Endothelial cell of umbilical vein (primary cell): ENCODE data around the gene CDC45. TPM values are rescaled to one million over a fixed set of nuclear protein-coding genes. Genes with fewer than 3 reads are reported as not detected.

ENCODE experiments used
- BruUV-seq: library from RNA; stranded (reverse); fragments of 400-500 nt; replicated peaks from 2 replicates; lab custom pipeline; 2021; lab: Mats Ljungman, UMichigan
- CTCF ChIA-PET: fragments of 300-600, 350-600 bp; sonication (Branson Sonifier 250); formaldehyde crosslinking; loops from one replicate; lab custom pipeline; 2021; ENCODE audit warnings: antibody characterized with exemption, inconsistent platforms; lab: Charles Lee
- POLR2A ChIA-PET: fragments of 300-600, 350-600 bp; sonication (Branson Sonifier 250); formaldehyde crosslinking; loops from one replicate; lab custom pipeline; 2021; ENCODE audit warnings: antibody characterized with exemption, inconsistent platforms; lab: Charles Lee
- DNase-seq: peaks from one replicate; pipeline ENCODE4 v3.0.0-alpha.2; 2011; ENCODE audit warnings: low read depth, low spot score
- FAIRE-seq: peaks from 2 replicates; lab custom pipeline; 2011; peaks lifted over from hg19 to GRCh38; lab: Jason Lieb, UNC
- H2AFZ ChIP-seq: 2 replicates; pipeline ENCODE4 v1.6.0; 2012; ENCODE audit warnings: low read depth, low read length, control low read depth, inconsistent platforms
- H3K27ac ChIP-seq: 2 replicates; pipeline ENCODE4 v1.5.1; 2011; ENCODE audit warnings: low read depth, mild to moderate bottlenecking, control low read depth, low read length, moderate library complexity; ENCODE audit not compliant: insufficient read depth
- H3K27me3 ChIP-seq, 2 experiments: 2 replicates each; pipeline versions ENCODE4 v1.6.0 to v1.6.1; 2011; ENCODE audit warnings: low read length in 2 of 2, mixed read lengths in 1 of 2; ENCODE audit not compliant: control insufficient read depth in 2 of 2, insufficient read depth in 2 of 2
- H3K36me3 ChIP-seq, 2 experiments: 2 replicates in 1 of 2; 3 replicates in 1 of 2; pipeline ENCODE4 v1.5.1; 2011; ENCODE audit warnings: low read length in 2 of 2, mild to moderate bottlenecking in 1 of 2, moderate library complexity in 1 of 2; ENCODE audit not compliant: control insufficient read depth in 2 of 2, insufficient read depth in 2 of 2; ENCODE audit errors: extremely low read depth in 1 of 2
- H3K4me1 ChIP-seq: 3 replicates; pipeline ENCODE4 v1.5.1; 2011; ENCODE audit warnings: mild to moderate bottlenecking, low read length; ENCODE audit not compliant: control insufficient read depth, insufficient read depth; ENCODE audit errors: extremely low read depth
- H3K4me2 ChIP-seq: 2 replicates; pipeline ENCODE4 v1.6.1; 2011; ENCODE audit warnings: low read length, control low read depth, mixed read lengths; ENCODE audit not compliant: insufficient read depth
- H3K4me3 ChIP-seq, 3 experiments: fragments of 200-600 bp in 1 of 3; sonication (generic), shearing (Covaris generic) in 1 of 3; replicated peaks in 1 of 3; 2 replicates each; pipeline ENCODE4 v1.5.1; 2011 to 2016; ENCODE audit warnings: control low read depth in 3 of 3, low read length in 3 of 3, mild to moderate bottlenecking in 2 of 3, inconsistent platforms in 1 of 3, low read depth in 1 of 3, moderate library complexity in 1 of 3; ENCODE audit not compliant: insufficient read depth in 1 of 3
- H3K79me2 ChIP-seq: 2 replicates; pipeline ENCODE4 v1.6.0; 2012; ENCODE audit warnings: low read length, inconsistent platforms; ENCODE audit not compliant: control insufficient read depth, insufficient read depth
- H3K9ac ChIP-seq: replicated peaks from 2 replicates; pipeline ENCODE3; 2011; ENCODE audit warnings: low read length, control low read depth; ENCODE audit not compliant: insufficient read depth; ENCODE audit errors: extremely low read depth
- H3K9me1 ChIP-seq: replicated peaks from 3 replicates; pipeline ENCODE4 v1.6.0; 2011; ENCODE audit warnings: mild to moderate bottlenecking, low read length; ENCODE audit not compliant: control insufficient read depth, insufficient read depth; ENCODE audit errors: extremely low read depth
- H3K9me3 ChIP-seq: replicated peaks from 2 replicates; pipeline ENCODE4 v1.5.1; 2012; ENCODE audit warnings: low read length, inconsistent platforms; ENCODE audit not compliant: control insufficient read depth, insufficient read depth
- H4K20me1 ChIP-seq: replicated peaks from 2 replicates; pipeline ENCODE3; 2011; ENCODE audit warnings: mild to moderate bottlenecking, low read length; ENCODE audit not compliant: control insufficient read depth, insufficient read depth; ENCODE audit errors: extremely low read depth
- EZH2 ChIP-seq: IDR thresholded peaks from 2 replicates; pipeline ENCODE4 v1.6.1; 2012; ENCODE audit warnings: borderline replicate concordance, low read depth, mild to moderate bottlenecking, moderate library complexity, low read length, inconsistent platforms; ENCODE audit not compliant: severe bottlenecking
- FOS ChIP-seq: IDR thresholded peaks from 2 replicates; pipeline ENCODE4 v1.6.1; 2011; ENCODE audit warnings: mild to moderate bottlenecking, low read length, moderate library complexity, borderline replicate concordance; ENCODE audit not compliant: insufficient read depth
- GATA2 ChIP-seq: IDR thresholded peaks from 2 replicates; pipeline ENCODE4 v1.7.0; 2011; ENCODE audit warnings: low read depth, mild to moderate bottlenecking, moderate library complexity, mixed read lengths, low read length; ENCODE audit not compliant: insufficient read length, insufficient read depth
- JUN ChIP-seq: IDR thresholded peaks from 2 replicates; pipeline ENCODE4 v1.6.1; 2011; ENCODE audit warnings: borderline replicate concordance, low read depth; ENCODE audit not compliant: insufficient read length, insufficient read depth
- MYC ChIP-seq: IDR thresholded peaks from one replicate; pipeline ENCODE4 v1.6.1; 2011; ENCODE audit warnings: mild to moderate bottlenecking, low read depth, low read length
- POLR2A ChIP-seq: IDR thresholded peaks from 2 replicates; pipeline ENCODE4 v1.6.1; 2012; ENCODE audit warnings: low read depth, mild to moderate bottlenecking, control low read depth, low read length
- POLR2AphosphoS5 ChIP-seq: IDR thresholded peaks from 2 replicates; pipeline ENCODE4 v1.6.1; 2012; ENCODE audit warnings: low read depth, mild to moderate bottlenecking, control low read depth, low read length, moderate library complexity; ENCODE audit not compliant: insufficient read depth
- dilution Hi-C: fragments of 300-500 bp; cut with MboI; formaldehyde crosslinking; loops from one replicate; pipeline ENCODE4 v1.15.0; 2019; ENCODE audit warnings: low sequenced_read_pairs; ENCODE audit not compliant: extremely low pct_ligation_motif_present
- intact Hi-C: fragments of 100-400 bp; cut with micrococcal nuclease; formaldehyde crosslinking; loops from one replicate; pipeline ENCODE4 v1.10.0; 2022
- polyA plus RNA-seq, 4 experiments: library from polyadenylated mRNA; depleted of rRNA in 3 of 4; stranded (reverse) in 3 of 4; unstranded in 1 of 4; fragments of >200 nt; gene quantifications; 2 replicates each; pipeline versions ENCODE4 v1.2.1 to v1.2.3, GENCODE V29; 2011 to 2012; ENCODE audit warnings: missing spikeins in 1 of 4
- total RNA-seq: library from RNA; stranded (reverse); gene quantifications from 2 replicates; pipeline ENCODE4 v1.2.3, GENCODE V29; 2021
- TF ChIP-seq, protein P1 (sequence below), 2 donors: IDR thresholded peaks; 1 replicate in 1 of 2; 2 replicates in 1 of 2; pipeline ENCODE4 v1.5.1; 2011; ENCODE audit warnings: low read length in 2 of 2, mild to moderate bottlenecking in 2 of 2, moderate library complexity in 2 of 2, control low read depth in 1 of 2, inconsistent platforms in 1 of 2, low read depth in 1 of 2; ENCODE audit not compliant: insufficient read depth in 1 of 2; ENCODE audit errors: extremely low read depth in 1 of 2
- TF ChIP-seq, protein P2 (sequence below): IDR thresholded peaks from 2 replicates; pipeline ENCODE4 v1.6.1; 2011; ENCODE audit not compliant: insufficient read depth, insufficient read length

Gene CDC45
- total and polyA plus RNA-seq, 2 donors (not counting 3 experiments of a cell fraction or from before 2014, with no cell fraction given) = 36.6 to 40.6 TPM

DNA sequence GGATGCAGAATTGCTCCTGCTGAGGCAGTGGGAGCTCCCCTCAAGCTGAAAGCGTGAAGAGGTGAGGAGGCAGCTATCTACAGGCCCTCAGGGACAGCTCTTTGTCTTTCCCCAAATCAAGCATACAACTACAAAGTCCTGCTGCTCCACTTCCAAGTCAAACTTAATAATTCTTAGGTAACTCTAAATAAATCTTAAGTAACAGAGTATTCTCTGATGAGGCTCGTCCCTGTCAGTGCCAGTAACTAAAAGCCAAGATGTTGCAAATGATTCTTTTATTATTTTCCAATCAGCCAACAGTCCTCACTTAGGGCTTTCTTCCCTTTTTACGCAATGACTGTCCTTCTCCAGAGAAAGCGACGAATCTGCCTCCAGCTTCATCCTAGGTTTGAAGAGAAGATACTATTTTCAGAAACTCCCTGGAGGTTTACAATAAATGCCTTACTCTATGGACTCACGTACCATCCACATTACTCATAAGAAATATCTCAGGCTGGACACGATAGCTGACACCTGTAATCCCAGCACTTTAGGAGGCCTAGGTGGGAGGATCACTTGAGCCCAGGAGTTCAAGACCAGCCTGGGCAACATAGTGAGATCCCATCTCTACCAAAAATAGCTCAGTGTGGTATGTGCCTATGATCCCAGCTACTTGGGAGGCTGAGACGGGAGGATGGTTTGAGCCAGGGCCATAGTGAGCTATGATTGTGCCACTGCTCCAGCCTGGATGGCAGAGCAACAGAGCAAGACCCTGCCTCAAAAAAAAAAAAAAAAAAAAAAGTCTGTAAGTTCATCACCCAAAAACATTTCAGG is 29.2 kb upstream of the CDC45 start:
- DNase-seq = no peak

More for the DNA sequence above, 29.2 kb upstream of the CDC45 start:
- no peak overlapping the region for H3K9ac ChIP-seq
- dilution Hi-C loops (no loop called here), intact Hi-C loops (no loop called here)
- H3K4me3 ChIP-seq = no peak overlapping the region
- H2AFZ ChIP-seq = no peak overlapping the region
- no peaks in the 10 kb centered on the region for H4K20me1 ChIP-seq
- BruUV-seq = no TSS peak
- H3K27me3 ChIP-seq = no peaks in the 10 kb centered on the region
- TF ChIP-seq EZH2 (no peak), FOS (no peak), JUN (no peak), MYC (no peak), POLR2AphosphoS5 (no peak), POLR2A (no peak), GATA2 (no peak)
- TF ChIP-seq, protein P1, sequence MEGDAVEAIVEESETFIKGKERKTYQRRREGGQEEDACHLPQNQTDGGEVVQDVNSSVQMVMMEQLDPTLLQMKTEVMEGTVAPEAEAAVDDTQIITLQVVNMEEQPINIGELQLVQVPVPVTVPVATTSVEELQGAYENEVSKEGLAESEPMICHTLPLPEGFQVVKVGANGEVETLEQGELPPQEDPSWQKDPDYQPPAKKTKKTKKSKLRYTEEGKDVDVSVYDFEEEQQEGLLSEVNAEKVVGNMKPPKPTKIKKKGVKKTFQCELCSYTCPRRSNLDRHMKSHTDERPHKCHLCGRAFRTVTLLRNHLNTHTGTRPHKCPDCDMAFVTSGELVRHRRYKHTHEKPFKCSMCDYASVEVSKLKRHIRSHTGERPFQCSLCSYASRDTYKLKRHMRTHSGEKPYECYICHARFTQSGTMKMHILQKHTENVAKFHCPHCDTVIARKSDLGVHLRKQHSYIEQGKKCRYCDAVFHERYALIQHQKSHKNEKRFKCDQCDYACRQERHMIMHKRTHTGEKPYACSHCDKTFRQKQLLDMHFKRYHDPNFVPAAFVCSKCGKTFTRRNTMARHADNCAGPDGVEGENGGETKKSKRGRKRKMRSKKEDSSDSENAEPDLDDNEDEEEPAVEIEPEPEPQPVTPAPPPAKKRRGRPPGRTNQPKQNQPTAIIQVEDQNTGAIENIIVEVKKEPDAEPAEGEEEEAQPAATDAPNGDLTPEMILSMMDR (IDR thresholded peaks at IDR 0.05; ENCODE audit: extremely low read depth in 1 of 2, insufficient read depth in 1 of 2, low read depth in 1 of 2, low read length in 2 of 2) = no peak
- TF ChIP-seq, protein P2, sequence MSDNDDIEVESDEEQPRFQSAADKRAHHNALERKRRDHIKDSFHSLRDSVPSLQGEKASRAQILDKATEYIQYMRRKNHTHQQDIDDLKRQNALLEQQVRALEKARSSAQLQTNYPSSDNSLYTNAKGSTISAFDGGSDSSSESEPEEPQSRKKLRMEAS = no peak
- H3K4me1 ChIP-seq = peaks cover 11% of the 10 kb centered on the region
- H3K9me1 ChIP-seq = no peaks in the 10 kb centered on the region
- peaks cover 14% of the 10 kb centered on the region for H3K79me2 ChIP-seq
- H3K9me3 ChIP-seq = no peaks in the 10 kb centered on the region
- no peak overlapping the region for H3K27ac ChIP-seq
- no peak for FAIRE-seq
- H3K4me2 ChIP-seq = no peak overlapping the region
- H3K36me3 ChIP-seq = peaks cover 16 to 41% of the 10 kb centered on the region in 2 experiments
- ChIA-PET POLR2A (no interaction called here), CTCF (interaction anchor here (0.6 to 1.6 kb wide), 3 partner anchors 23 to 179 kb away, joined by 3 to 9 read pairs (median 5); no protein-coding TSS in a partner anchor)
